ENCODE results near the gene EVX2.

DNA sequence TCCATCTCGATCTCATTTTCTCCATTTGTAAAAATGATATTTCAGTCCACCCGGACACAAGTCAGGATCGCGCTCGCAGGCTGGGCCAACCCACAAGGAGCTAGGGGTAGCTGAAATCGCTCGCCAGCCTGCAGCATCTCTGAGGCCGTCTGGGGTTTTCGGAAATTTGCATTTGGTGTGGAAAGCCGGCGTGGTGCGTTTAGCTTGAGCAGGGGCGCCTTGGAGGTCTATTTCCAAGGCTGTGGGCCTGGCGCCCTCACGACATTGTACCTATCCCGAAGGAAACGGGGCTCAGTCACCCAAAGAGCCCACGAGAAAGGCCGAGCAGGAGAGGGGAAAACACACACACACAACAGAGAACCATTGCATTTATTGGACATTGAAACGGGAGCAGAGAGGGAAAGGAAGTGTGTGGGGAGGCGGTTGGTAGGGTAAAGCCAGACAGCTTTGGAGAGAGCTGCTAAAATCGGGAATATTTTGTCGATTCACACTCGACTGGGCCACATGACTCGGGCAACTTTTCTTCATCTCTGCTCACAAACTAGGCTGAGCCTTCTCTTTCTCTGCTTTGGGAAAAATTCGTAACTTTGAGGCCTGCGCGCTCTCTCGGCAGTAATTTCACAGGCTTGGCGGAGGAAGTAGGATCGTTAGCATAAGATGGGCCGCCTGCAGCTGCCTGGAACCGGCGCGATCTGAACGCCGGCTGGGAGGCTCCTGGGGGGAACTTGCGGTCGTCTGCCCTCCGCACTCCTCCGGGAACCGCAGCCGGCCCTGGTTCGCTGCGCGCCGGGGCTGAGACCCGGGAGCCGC is 44.6 kb upstream of the EVX2 start:
- TF ChIP-seq, protein P1, sequence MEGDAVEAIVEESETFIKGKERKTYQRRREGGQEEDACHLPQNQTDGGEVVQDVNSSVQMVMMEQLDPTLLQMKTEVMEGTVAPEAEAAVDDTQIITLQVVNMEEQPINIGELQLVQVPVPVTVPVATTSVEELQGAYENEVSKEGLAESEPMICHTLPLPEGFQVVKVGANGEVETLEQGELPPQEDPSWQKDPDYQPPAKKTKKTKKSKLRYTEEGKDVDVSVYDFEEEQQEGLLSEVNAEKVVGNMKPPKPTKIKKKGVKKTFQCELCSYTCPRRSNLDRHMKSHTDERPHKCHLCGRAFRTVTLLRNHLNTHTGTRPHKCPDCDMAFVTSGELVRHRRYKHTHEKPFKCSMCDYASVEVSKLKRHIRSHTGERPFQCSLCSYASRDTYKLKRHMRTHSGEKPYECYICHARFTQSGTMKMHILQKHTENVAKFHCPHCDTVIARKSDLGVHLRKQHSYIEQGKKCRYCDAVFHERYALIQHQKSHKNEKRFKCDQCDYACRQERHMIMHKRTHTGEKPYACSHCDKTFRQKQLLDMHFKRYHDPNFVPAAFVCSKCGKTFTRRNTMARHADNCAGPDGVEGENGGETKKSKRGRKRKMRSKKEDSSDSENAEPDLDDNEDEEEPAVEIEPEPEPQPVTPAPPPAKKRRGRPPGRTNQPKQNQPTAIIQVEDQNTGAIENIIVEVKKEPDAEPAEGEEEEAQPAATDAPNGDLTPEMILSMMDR (IDR thresholded peaks at IDR 0.05), result no peak
- no peak for TF ChIP-seq POLR2A (IDR thresholded peaks at IDR 0.05)

Measured in prostate gland (tissue), 2 donors.